Activated CD8-positive, alpha-beta T cell treated with anti-CD3 and anti-CD28 coated beads for 36 hours (primary cell): ENCODE measurements around the gene MYO1B. TPM values are rescaled to one million over a fixed set of nuclear protein-coding genes. Genes with fewer than 3 reads are reported as not detected.

Source experiments
- ATAC-seq: fragments of 200-7000 bp; cut with Tn5 transposase; one replicate; pipeline ENCODE4 v1.10.0; 2021; ENCODE audit warnings: mild to moderate bottlenecking, moderate library complexity
- CTCF ChIA-PET: fragments of 350-600 bp; sonication (Branson Sonifier 250); formaldehyde crosslinking; loops from one replicate; lab custom pipeline; 2021; ENCODE audit warnings: antibody characterized with exemption; lab: Charles Lee
- POLR2A ChIA-PET: fragments of 350-600 bp; sonication (Branson Sonifier 250); formaldehyde crosslinking; loops from one replicate; lab custom pipeline; 2021; ENCODE audit warnings: antibody characterized with exemption; lab: Charles Lee
- DNase-seq: peaks from one replicate; pipeline ENCODE4 v3.0.0-alpha.2; 2020
- H3K27ac Mint-ChIP-seq: one replicate; pipeline ENCODE4 v1.8.0; 2021; ENCODE audit warnings: mild to moderate bottlenecking, mixed read lengths
- H3K27me3 Mint-ChIP-seq: one replicate; pipeline ENCODE4 v1.8.0; 2021; ENCODE audit warnings: mixed read lengths
- H3K36me3 Mint-ChIP-seq: one replicate; pipeline ENCODE4 v1.8.0; 2021; ENCODE audit warnings: low read depth, mixed read lengths
- H3K4me1 Mint-ChIP-seq: one replicate; pipeline ENCODE4 v1.8.0; 2021; ENCODE audit warnings: low read depth, mixed read lengths
- H3K4me3 Mint-ChIP-seq: one replicate; pipeline ENCODE4 v1.8.0; 2021; ENCODE audit warnings: mild to moderate bottlenecking, moderate library complexity, mixed read lengths
- H3K9me3 Mint-ChIP-seq: one replicate; pipeline ENCODE4 v1.8.0; 2021; ENCODE audit warnings: mixed read lengths
- intact Hi-C: fragments of 100-400 bp; cut with micrococcal nuclease; formaldehyde crosslinking; loops from one replicate; pipeline ENCODE4 v1.10.0; 2022
- total RNA-seq, 2 experiments: library from RNA; stranded (reverse); gene quantifications; one replicate each; pipeline ENCODE4 v1.2.3, GENCODE V29; 2021
- TF ChIP-seq, protein P1 (sequence below): fragments of 200-600 bp; IDR thresholded peaks from one replicate; pipeline ENCODE4 v1.8.0; 2022; ENCODE audit warnings: antibody characterized with exemption, mild to moderate bottlenecking

Gene MYO1B
- total RNA-seq, 2 experiments from 2014 or later, result 43.2 to 44.8 TPM

DNA sequence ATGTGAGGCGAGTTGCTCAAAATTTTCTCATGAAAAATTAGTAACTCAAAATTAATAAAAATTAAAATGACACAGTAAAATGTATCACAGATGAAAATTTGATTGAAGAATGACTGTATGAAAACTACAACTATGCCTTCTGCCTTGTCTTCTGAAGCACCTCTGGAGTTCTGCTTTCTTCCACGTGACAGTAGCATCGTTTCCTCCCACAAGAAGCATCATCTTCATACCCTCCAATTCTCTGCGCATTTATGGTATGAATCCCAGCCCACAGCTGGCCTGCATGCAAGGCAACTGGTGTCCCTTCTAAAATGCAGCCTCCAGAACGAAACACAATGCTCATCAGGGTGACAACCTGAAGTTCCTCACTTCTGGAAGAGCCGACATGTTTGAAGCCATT is 189.9 kb downstream of the MYO1B start:
- TF ChIP-seq, protein P1, sequence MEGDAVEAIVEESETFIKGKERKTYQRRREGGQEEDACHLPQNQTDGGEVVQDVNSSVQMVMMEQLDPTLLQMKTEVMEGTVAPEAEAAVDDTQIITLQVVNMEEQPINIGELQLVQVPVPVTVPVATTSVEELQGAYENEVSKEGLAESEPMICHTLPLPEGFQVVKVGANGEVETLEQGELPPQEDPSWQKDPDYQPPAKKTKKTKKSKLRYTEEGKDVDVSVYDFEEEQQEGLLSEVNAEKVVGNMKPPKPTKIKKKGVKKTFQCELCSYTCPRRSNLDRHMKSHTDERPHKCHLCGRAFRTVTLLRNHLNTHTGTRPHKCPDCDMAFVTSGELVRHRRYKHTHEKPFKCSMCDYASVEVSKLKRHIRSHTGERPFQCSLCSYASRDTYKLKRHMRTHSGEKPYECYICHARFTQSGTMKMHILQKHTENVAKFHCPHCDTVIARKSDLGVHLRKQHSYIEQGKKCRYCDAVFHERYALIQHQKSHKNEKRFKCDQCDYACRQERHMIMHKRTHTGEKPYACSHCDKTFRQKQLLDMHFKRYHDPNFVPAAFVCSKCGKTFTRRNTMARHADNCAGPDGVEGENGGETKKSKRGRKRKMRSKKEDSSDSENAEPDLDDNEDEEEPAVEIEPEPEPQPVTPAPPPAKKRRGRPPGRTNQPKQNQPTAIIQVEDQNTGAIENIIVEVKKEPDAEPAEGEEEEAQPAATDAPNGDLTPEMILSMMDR, result no peak
- ATAC-seq (no peak), DNase-seq (no peak)
- no peak overlapping the region for H3K4me3 Mint-ChIP-seq
- no peaks in the 10 kb centered on the region for H3K36me3 Mint-ChIP-seq
- no peaks in the 10 kb centered on the region for H3K4me1 Mint-ChIP-seq
- no peaks in the 10 kb centered on the region for H3K27me3 Mint-ChIP-seq
- POLR2A ChIA-PET, result no interaction called here
- no peak overlapping the region for H3K27ac Mint-ChIP-seq
- no peaks in the 10 kb centered on the region for H3K9me3 Mint-ChIP-seq
- CTCF ChIA-PET, result no interaction called here
- intact Hi-C loops, result no loop called here

DNA sequence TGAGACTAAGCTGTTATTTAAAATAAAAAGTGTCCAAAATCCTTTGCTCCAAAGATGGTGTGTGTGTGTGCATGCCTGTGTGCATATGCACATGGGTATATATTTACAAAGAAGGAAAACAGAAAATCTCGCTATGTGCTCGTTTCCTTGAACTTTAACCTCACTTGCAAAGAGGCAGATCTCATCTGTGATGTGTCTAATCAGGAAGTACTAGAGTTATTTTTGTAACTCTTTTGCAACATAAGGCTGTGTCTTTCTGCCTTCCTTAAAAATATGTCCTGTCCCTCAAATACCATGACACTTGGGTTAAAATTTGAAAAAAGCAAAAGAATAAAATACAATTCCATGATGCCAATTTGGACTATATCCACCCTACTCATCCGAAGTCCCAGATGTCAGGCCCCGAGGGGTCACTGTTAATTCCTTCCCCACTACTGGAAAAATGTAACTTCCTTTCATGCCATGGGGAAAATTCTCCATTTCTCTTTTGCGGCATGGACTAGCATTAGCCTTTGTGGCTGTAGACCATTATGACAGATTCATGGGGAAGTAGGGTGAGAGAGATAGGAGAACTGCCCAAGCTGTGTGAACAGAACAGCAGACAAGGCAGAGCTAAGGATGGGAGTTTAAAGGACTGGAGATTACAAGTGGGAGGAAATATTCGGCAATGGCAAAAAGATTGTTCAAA is 191.3 kb downstream of the MYO1B start:
- DNase-seq (no peak), ATAC-seq (no peak)
- POLR2A ChIA-PET, result no interaction called here
- H3K4me1 Mint-ChIP-seq, result no peaks in the 10 kb centered on the region
- intact Hi-C loops, result no loop called here
- no peak overlapping the region for H3K27ac Mint-ChIP-seq
- CTCF ChIA-PET, result no interaction called here
- H3K9me3 Mint-ChIP-seq, result no peaks in the 10 kb centered on the region
- H3K36me3 Mint-ChIP-seq, result no peaks in the 10 kb centered on the region
- TF ChIP-seq, protein P1, result no peak
- H3K27me3 Mint-ChIP-seq, result no peaks in the 10 kb centered on the region
- H3K4me3 Mint-ChIP-seq, result no peak overlapping the region

DNA sequence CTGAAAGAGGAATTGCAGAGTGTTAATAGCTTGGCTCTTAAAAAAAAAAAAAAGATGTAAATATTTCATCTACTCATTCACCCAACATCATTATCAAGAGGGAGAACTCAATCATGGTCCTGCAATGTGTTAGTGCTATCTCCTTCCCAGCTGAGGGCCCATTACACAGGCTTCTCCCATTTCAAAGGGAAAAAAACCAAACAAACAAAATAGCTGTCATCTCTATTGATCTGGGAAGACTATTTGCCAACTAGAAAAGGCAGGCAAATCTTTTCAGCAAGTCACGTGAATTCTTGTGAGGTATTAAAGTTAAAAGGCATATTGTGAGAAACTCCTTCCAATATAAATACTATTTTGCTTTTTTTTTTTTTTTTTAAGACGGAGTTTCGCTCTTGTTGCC is 194.3 kb downstream of the MYO1B start:
- Mint-ChIP-seq H3K4me1 (no peaks in the 10 kb centered on the region), H3K36me3 (no peaks in the 10 kb centered on the region), H3K4me3 (no peak overlapping the region), H3K27ac (no peak overlapping the region), H3K9me3 (no peaks in the 10 kb centered on the region), H3K27me3 (peaks cover 2% of the 10 kb centered on the region)
- DNase-seq (no peak), ATAC-seq (no peak)
- POLR2A ChIA-PET, result no interaction called here
- CTCF ChIA-PET, result interaction anchor here (1.4 kb wide), 1 partner anchor 12 kb away, joined by 4 read pairs; no protein-coding TSS in a partner anchor
- intact Hi-C loops, result no loop called here
- TF ChIP-seq, protein P1, result no peak

DNA sequence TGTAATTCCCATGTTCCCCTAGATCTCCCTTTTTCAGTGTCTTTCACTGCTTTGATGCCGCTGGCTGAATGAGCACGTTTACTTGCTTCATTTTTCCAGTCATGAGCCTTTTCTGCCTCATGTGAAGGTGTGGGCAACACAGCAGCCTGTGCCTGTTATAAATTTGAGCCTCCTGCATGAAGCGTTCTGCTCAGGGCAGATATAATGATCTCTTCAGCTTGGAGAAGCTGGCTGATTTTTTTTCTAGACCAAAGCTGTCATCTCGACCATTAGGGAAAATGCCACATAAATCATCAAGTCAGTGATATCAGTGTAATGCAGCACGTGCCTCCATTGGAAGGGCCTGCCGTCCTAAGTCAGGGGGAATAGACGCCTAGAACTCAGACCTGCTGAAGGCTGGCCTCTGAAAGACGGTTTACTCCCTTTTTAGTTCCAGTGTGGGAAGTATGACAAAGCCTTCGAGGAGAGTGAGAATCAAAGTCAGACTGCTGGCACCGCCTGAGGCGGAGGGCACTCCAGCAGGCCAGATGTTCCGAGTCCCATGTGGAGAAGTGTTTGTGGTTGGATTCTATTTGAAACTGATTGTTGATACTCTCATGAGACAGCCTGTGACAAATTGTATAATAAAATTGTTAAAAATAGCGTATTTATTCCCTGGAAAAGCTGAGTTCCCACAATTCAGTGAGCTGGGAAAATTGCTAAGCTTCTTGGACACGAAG is 196.5 kb downstream of the MYO1B start:
- no peak for ATAC-seq
- Mint-ChIP-seq H3K4me1 (no peaks in the 10 kb centered on the region), H3K36me3 (no peaks in the 10 kb centered on the region), H3K27ac (no peak overlapping the region), H3K4me3 (no peak overlapping the region), H3K9me3 (no peaks in the 10 kb centered on the region), H3K27me3 (peaks cover 2% of the 10 kb centered on the region)
- intact Hi-C loops, result no loop called here
- no peak for DNase-seq
- TF ChIP-seq, protein P1, result no peak
- POLR2A ChIA-PET, result no interaction called here
- CTCF ChIA-PET, result no interaction called here

DNA sequence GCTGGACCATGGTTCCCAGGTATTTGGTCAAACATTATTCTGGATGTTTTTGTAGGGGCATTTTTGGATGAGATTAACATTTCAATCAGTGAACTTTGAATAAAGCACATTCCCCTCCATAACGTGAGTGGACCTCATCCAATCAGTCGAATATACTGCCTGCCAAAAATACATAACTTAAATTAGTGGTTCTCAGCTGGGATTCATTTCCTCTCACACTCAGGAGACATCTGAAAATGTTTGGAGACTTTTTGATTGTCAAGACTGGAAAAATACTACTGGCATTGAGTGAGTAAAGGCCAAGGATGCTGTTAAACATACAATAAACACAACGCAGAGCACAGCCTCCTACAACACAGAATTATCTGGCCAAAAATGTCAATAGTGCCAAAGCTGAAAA is 198.2 kb downstream of the MYO1B start:
- CTCF ChIA-PET, result no interaction called here
- no peaks in the 10 kb centered on the region for H3K4me1 Mint-ChIP-seq
- TF ChIP-seq, protein P1, result no peak
- POLR2A ChIA-PET, result no interaction called here
- ATAC-seq, result no peak
- H3K36me3 Mint-ChIP-seq, result no peaks in the 10 kb centered on the region
- peaks cover 1% of the 10 kb centered on the region for H3K9me3 Mint-ChIP-seq
- DNase-seq, result no peak
- intact Hi-C loops, result no loop called here
- H3K27me3 Mint-ChIP-seq, result peaks cover 2% of the 10 kb centered on the region
- H3K27ac Mint-ChIP-seq, result no peak overlapping the region
- no peak overlapping the region for H3K4me3 Mint-ChIP-seq
